AG04449 (cell line): Measurements from ENCODE around the gene USP3.

Experiments used
- CTCF ChIA-PET: fragments of 350-600 bp; formaldehyde crosslinking; extraction: SDS; loops from one replicate; lab custom pipeline; 2021; ENCODE audit warnings: antibody characterized with exemption; lab: Yijun Ruan, JAX
- POLR2A ChIA-PET: fragments of 400-600, 350-600 bp; formaldehyde crosslinking; extraction: SDS; loops from one replicate; lab custom pipeline; 2020; ENCODE audit warnings: antibody characterized with exemption, inconsistent platforms; lab: Yijun Ruan, JAX
- DNase-seq: peaks from one replicate; pipeline ENCODE4 v3.0.0-alpha.2; 2010; ENCODE audit warnings: low read depth, low spot score
- H3K4me3 ChIP-seq: 2 replicates; pipeline ENCODE4 v1.5.1; 2011; ENCODE audit warnings: low read depth, mild to moderate bottlenecking, control low read depth, low read length
- TF ChIP-seq, protein P1 (sequence below): IDR thresholded peaks from one replicate; pipeline ENCODE4 v1.5.1; 2011; ENCODE audit warnings: mild to moderate bottlenecking, moderate library complexity, low read length, control low read depth, inconsistent platforms; ENCODE audit not compliant: insufficient read depth; ENCODE audit errors: missing control alignments

Gene USP3

DNA sequence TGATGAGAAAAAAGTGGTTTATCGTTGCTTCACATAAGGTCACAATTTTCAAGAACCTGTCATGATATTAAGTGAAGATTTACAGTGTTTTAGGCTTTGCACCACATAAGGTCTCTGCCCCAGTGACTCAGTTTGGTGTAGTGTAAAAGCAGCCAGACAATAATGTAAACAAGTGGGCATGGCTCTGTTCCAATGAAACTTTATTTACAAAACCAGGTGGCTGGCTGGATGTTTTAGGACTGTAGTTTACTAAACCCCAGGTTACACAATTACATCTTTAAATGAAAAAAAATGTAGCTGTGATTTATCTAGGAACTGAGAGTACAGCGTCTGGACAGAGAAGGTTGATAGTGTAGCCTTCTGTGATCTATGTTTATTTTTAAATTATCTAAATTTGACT lies 83.1 kb downstream of the USP3 start:
- DNase-seq, result no peak
- no peak overlapping the region for H3K4me3 ChIP-seq
- TF ChIP-seq, protein P1, sequence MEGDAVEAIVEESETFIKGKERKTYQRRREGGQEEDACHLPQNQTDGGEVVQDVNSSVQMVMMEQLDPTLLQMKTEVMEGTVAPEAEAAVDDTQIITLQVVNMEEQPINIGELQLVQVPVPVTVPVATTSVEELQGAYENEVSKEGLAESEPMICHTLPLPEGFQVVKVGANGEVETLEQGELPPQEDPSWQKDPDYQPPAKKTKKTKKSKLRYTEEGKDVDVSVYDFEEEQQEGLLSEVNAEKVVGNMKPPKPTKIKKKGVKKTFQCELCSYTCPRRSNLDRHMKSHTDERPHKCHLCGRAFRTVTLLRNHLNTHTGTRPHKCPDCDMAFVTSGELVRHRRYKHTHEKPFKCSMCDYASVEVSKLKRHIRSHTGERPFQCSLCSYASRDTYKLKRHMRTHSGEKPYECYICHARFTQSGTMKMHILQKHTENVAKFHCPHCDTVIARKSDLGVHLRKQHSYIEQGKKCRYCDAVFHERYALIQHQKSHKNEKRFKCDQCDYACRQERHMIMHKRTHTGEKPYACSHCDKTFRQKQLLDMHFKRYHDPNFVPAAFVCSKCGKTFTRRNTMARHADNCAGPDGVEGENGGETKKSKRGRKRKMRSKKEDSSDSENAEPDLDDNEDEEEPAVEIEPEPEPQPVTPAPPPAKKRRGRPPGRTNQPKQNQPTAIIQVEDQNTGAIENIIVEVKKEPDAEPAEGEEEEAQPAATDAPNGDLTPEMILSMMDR, result no peak
- POLR2A ChIA-PET, result no interaction called here
- CTCF ChIA-PET, result interaction anchor here (2.1 to 3.5 kb wide), 2 partner anchors 9 to 12 kb away, joined by 6 to 18 read pairs; partner anchors contain the start of gene FBXL22

DNA sequence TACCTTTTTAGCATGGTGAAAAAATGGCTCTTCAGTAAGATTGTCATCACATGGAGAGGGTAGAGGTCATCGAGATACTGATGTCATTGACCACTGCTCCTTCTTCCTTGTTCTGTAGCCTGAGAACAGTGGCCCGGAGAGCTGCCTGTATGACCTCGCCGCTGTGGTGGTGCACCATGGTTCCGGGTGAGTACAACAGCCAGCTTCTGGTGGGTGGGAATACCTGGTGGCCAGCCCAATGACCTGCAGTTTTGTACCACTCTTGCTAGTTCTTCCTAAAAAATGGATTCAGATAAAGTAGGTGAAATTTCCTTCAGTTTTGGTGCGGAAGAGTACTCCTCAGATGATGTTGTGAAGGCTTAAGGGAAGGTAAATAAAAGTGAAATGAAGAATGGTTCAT lies 84.4 kb downstream of the USP3 start:
- ChIA-PET POLR2A (no interaction called here), CTCF (interaction anchor here (1.3 to 3.5 kb wide), 4 partner anchors 8 to 122 kb away, joined by 3 to 18 read pairs (median 4); partner anchors contain the start of gene FBXL22)
- TF ChIP-seq, protein P1, result no peak
- DNase-seq, result no peak
- no peak overlapping the region for H3K4me3 ChIP-seq

DNA sequence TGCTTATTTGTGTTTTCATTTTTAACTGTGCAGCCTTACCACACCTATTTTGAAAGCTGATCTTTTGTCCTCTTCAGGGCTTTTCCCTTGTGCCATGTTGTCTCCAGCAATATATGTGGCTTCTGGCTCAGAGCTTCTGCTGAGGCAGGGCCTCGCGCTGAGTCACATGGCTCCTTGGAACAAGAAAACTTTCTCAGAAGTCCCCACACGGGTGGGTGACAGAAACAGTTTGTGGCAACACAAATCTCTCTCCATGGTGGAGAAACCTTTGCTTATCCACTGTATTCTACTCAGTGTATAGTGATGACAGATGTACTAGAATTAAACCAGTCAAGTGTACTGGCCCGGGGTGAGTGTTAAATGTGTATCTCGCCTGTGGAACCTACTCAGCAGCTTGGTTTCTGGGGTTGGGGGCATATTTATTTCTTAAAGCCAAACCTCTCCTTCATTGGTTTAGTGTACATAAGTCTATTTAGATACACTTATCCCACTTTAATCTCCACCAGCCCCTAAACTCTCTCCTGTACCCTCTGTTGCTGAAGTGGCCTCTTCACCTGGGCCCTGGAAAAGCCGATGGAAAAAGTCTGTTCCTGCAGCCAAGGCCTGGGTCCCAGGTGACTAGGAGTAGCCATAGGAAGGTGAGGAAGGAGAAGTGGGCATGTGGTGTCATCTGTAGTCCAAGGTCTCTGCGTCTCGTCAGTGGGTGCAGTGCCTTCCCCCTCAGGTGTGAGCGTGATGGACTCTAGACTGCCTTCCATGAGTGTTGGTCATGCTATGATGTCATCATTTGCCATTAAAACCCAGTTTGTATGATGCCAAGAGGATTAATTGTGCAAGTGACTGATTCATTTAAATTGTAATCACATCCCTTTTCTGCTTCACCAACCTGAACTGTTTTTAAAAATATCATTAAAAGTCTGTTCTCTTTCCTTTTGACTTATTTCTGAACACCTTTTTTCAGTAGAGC lies 89.6 kb downstream of the USP3 start:
- H3K4me3 ChIP-seq, result no peak overlapping the region
- ChIA-PET CTCF (no interaction called here), POLR2A (no interaction called here)
- TF ChIP-seq, protein P1, result no peak
- no peak for DNase-seq

DNA sequence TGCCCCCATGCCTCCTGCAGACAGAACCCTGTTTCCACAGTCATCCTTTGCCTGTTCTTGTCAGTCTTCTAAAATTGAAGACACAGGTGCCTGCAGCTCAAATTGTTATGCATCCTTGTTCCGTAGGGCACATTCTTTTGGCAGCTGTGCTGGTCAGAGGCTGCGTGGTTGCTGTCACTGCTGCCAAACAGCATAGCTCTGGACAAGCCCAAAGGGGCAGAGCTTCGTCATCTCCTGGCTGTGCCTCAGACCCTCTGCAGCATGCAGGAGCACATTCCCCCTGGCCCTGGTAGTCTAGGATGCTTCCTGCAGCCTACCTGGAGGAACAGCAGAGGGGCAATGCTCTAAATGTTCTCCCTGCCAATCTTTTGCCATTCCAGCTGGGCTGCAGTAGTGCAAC lies 90.7 kb downstream of the USP3 start:
- H3K4me3 ChIP-seq, result no peak overlapping the region
- no peak for DNase-seq
- ChIA-PET POLR2A (interaction anchor here (0.6 kb wide), 1 partner anchor 1256 kb away, joined by 3 read pairs; no protein-coding TSS in a partner anchor), CTCF (no interaction called here)
- TF ChIP-seq, protein P1, result no peak

DNA sequence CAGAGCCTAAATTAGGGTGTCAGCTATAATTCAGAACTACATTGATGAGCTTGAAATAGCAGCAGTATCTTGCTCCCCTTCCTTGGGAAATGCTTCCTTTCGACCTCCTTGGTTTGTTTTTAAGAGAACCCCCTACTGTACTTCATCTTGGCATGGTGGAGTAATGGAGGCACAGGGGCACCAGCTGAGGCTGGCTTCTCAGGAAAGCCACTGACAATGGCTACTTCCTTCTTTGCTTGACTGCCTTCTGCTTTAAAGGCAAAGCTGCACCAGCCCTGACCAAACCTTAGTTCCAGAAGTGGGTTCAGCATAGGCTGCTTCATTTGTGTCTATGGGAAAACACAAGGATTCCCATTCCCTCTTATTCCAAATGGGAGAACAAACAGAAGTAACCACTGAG lies 91.3 kb downstream of the USP3 start:
- POLR2A ChIA-PET, result interaction anchor here (0.6 kb wide), 1 partner anchor 1257 kb away, joined by 3 read pairs; no protein-coding TSS in a partner anchor
- no peak for DNase-seq
- H3K4me3 ChIP-seq, result no peak overlapping the region
- CTCF ChIA-PET, result interaction anchor here (1.0 to 6.9 kb wide), 3 partner anchors 14 to 307 kb away, joined by 4 to 66 read pairs (median 4); no protein-coding TSS in a partner anchor
- TF ChIP-seq, protein P1, result no peak

DNA sequence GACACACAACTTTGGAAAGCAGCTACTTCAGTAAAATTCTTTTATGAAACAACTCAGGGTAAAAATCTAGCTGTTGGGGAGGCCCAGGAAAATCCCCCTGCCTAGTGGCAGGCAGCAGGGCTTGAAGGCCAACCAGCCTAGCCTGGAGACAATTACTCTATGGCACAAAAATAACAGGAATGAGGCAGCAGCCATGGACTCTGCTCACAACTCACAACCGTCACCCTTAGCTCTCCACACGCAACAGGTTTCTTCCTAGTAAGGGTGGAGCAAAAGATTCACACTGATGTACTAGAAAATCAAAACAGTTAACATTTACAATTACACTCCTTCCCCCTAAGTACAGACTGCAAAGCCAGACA lies 92.3 kb downstream of the USP3 start:
- no peak overlapping the region; the same call in 1 of the 2 replicates for H3K4me3 ChIP-seq
- TF ChIP-seq, protein P1, result no peak
- peak; percentile 12 for DNase-seq
- POLR2A ChIA-PET, result interaction anchor here (0.6 to 1.4 kb wide), 2 partner anchors 27 to 87 kb away, joined by 3 to 4 read pairs; no protein-coding TSS in a partner anchor
- CTCF ChIA-PET, result interaction anchor here (0.6 to 6.9 kb wide), 8 partner anchors 8 to 308 kb away, joined by 3 to 66 read pairs (median 4); no protein-coding TSS in a partner anchor
